Panc1 (cell line): ENCODE data around the gene PARD6B. TPM values are rescaled to one million over a fixed set of nuclear protein-coding genes. Genes with fewer than 3 reads are reported as not detected.
A peak's percentile ranks its signal among the peaks of the same experiment; 100 is the strongest.

Source experiments
- ATAC-seq: fragments of 200-7000 bp; cut with Tn5 transposase; 2 replicates; pipeline ENCODE4 v1.9.1; 2020; ENCODE audit warnings: mild to moderate bottlenecking, moderate library complexity
- BruUV-seq: library from RNA; stranded (reverse); fragments of 400-500 nt; replicated peaks from 2 replicates; lab custom pipeline; 2021; lab: Mats Ljungman, UMichigan
- CTCF ChIA-PET: fragments of 300-600 bp; sonication (Branson Sonifier 250); formaldehyde crosslinking; loops from one replicate; lab custom pipeline; 2022; ENCODE audit warnings: antibody characterized with exemption; lab: Charles Lee
- POLR2A ChIA-PET: fragments of 300-600 bp; sonication (Branson Sonifier 250); formaldehyde crosslinking; loops from one replicate; lab custom pipeline; 2022; ENCODE audit warnings: antibody characterized with exemption; lab: Charles Lee
- DNase-seq: peaks from one replicate; pipeline ENCODE4 v3.0.0-alpha.2; 2010; ENCODE audit warnings: low read depth, low spot score
- H3K27ac ChIP-seq: 2 replicates; pipeline ENCODE4 v1.5.1; 2011; ENCODE audit warnings: mild to moderate bottlenecking, low read length, inconsistent platforms
- H3K27me3 ChIP-seq: fragments of 200-500 bp; sonication (Bioruptor generic); 2 replicates; pipeline ENCODE4 v1.6.0; 2014; ENCODE audit warnings: low read length, inconsistent platforms; ENCODE audit not compliant: control insufficient read depth, insufficient read depth
- H3K36me3 ChIP-seq: fragments of 200-500 bp; sonication (Bioruptor generic); 2 replicates; pipeline ENCODE4 v1.5.1; 2014; ENCODE audit warnings: inconsistent platforms, mild to moderate bottlenecking, low read length, moderate library complexity; ENCODE audit not compliant: control insufficient read depth, insufficient read depth
- H3K4me1 ChIP-seq: 2 replicates; pipeline ENCODE4 v1.5.1; 2011; ENCODE audit warnings: inconsistent platforms, mild to moderate bottlenecking, low read length, moderate library complexity; ENCODE audit not compliant: control insufficient read depth, insufficient read depth
- H3K4me3 ChIP-seq, 2 experiments: 2 replicates each; pipeline ENCODE4 v1.5.1; 2011 to 2012; ENCODE audit warnings: low read depth in 2 of 2, low read length in 2 of 2, mild to moderate bottlenecking in 2 of 2, inconsistent platforms in 1 of 2, moderate library complexity in 1 of 2
- H3K9me3 ChIP-seq: fragments of 200-500 bp; sonication (Bioruptor generic); 2 replicates; pipeline ENCODE4 v1.5.1; 2014; ENCODE audit warnings: low read depth, mild to moderate bottlenecking, inconsistent platforms, low read length, moderate library complexity; ENCODE audit not compliant: control insufficient read depth, insufficient read depth
- CTCF ChIP-seq: fragments of 450-650 bp; IDR thresholded peaks from 2 replicates; pipeline ENCODE4 v1.5.1; 2017; ENCODE audit warnings: mild to moderate bottlenecking
- POLR2AphosphoS5 ChIP-seq: IDR thresholded peaks from 2 replicates; pipeline ENCODE4 v1.6.1; 2012; ENCODE audit warnings: mild to moderate bottlenecking, low read depth, low read length, moderate library complexity
- REST ChIP-seq, 2 experiments: IDR thresholded peaks; 2 replicates each; pipeline ENCODE4 v1.6.1; 2011 to 2012; ENCODE audit warnings: low read depth in 2 of 2, control low read depth in 1 of 2, low read length in 1 of 2, mild to moderate bottlenecking in 1 of 2, moderate library complexity in 1 of 2; ENCODE audit not compliant: insufficient read depth in 1 of 2
- SIN3A ChIP-seq: IDR thresholded peaks from 2 replicates; pipeline ENCODE4 v1.6.1; 2012; ENCODE audit warnings: low read depth, mild to moderate bottlenecking, low read length, moderate library complexity, borderline replicate concordance; ENCODE audit not compliant: insufficient read depth
- TCF7L2 ChIP-seq: IDR thresholded peaks from 2 replicates; pipeline ENCODE4 v1.6.1; 2011; ENCODE audit warnings: mild to moderate bottlenecking, low read depth, low read length, inconsistent platforms
- in situ Hi-C: cut with HindIII; loops from 2 replicates; pipeline ENCODE4 v1.10.0; 2016; ENCODE audit warnings: low sequenced_read_pairs, low pct_unique_long_range_greater_than_20kb
- intact Hi-C: fragments of 100-400 bp; cut with micrococcal nuclease; formaldehyde crosslinking; loops from one replicate; pipeline ENCODE4 v1.10.0; 2022; ENCODE audit not compliant: unreplicated experiment
- total RNA-seq: library from RNA; stranded (reverse); gene quantifications from one replicate; pipeline ENCODE4 v1.2.1, GENCODE V29; 2021; ENCODE audit not compliant: unreplicated experiment

PARD6B gene
- total RNA-seq, 1 experiment from 2014 or later: 132 TPM

- CTCF ChIA-PET: interaction anchor here (0.5 kb wide), 2 partner anchors 24 to 31 kb away, joined by 4 to 9 read pairs; no protein-coding TSS in a partner anchor
These were observed 13.2 kb upstream of the PARD6B start for GRCh38 chr20:50717974-50718761.

GRCh38 chr20:50719328-50719727 lies 12.1 kb upstream of the PARD6B start:
- Histone ChIP-seq H3K4me1 (peaks cover 30% of the 10 kb centered on the region), H3K27me3 (no peaks in the 10 kb centered on the region), H3K9me3 (no peaks in the 10 kb centered on the region), H3K36me3 (no peaks in the 10 kb centered on the region), H3K27ac (peak overlapping the region; percentile 100; the same call in 1 of the 2 replicates), H3K4me3 (no peak overlapping the region)
- in situ Hi-C loops (no loop called here), intact Hi-C loops (no loop called here)
- no peak for ATAC-seq
- BruUV-seq: no TSS peak
- no peak for TF ChIP-seq REST (IDR thresholded peaks at IDR 0.05; ENCODE audit: insufficient read depth in 1 of 2, low read depth in 2 of 2, low read length in 1 of 2)
- TF ChIP-seq TCF7L2: no peak
- no peak for TF ChIP-seq CTCF
- ChIA-PET POLR2A (no interaction called here), CTCF (no interaction called here)
- no peak for DNase-seq

More at GRCh38 chr20:50717974-50718761, 13.2 kb upstream of the PARD6B start:
- in situ Hi-C loops: no loop called here
- Histone ChIP-seq H3K36me3 (no peaks in the 10 kb centered on the region), H3K9me3 (no peaks in the 10 kb centered on the region), H3K4me1 (peaks cover 30% of the 10 kb centered on the region), H3K4me3 (no peak overlapping the region), H3K27me3 (no peaks in the 10 kb centered on the region), H3K27ac (peak overlapping the region; percentile 88)
- ATAC-seq (peak; percentile 70; the same call in 1 of the 2 replicates), DNase-seq (no peak)
- TF ChIP-seq POLR2AphosphoS5 (no peak), REST (IDR thresholded peaks at IDR 0.05; ENCODE audit: insufficient read depth in 1 of 2, low read depth in 2 of 2, low read length in 1 of 2) (no peak), CTCF (no peak; the same call in 1 of the 2 replicates), TCF7L2 (no peak), SIN3A (no peak)
- intact Hi-C loops: no loop called here
- BruUV-seq: no TSS peak
- POLR2A ChIA-PET: interaction anchor here (0.6 to 1.4 kb wide), 2 partner anchors 8 to 15 kb away, joined by 3 read pairs; no protein-coding TSS in a partner anchor
